GM19328 (cell line): ENCODE measurements around the gene RGL1.

Experiments
- ATAC-seq: cut with Tn5 transposase; IDR thresholded peaks from one replicate; pipeline ENCODE4 v1.9.1; 2021; ENCODE audit warnings: mild to moderate bottlenecking, moderate library complexity; ENCODE audit not compliant: unreplicated experiment

Gene RGL1

GRCh38 chr1:183859119-183859518, 54.2 kb downstream of the RGL1 start:
- ATAC-seq: no peak

DNA sequence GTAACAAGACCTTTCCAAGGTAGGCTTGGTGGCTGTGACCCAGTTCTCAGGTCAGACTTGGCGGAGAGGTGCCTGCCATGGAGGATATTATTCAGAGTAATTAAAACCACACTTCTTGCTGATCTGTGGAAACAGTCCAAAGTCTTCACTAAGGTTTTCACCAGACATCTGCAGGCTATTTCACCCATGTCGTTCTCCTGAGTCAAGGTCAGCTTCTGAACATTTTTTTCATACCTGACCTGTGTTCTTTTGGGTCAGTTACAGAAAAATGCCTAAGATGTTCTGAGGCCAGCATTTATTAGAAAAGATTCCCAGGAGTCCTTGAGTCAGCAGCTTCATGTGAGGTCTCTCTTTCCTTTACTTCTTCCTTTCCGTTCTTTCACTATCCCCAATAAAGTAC, 54.9 kb downstream of the RGL1 start:
- no peak for ATAC-seq

GRCh38 chr1:183862967-183863366, 58.0 kb downstream of the RGL1 start:
- ATAC-seq: no peak

DNA sequence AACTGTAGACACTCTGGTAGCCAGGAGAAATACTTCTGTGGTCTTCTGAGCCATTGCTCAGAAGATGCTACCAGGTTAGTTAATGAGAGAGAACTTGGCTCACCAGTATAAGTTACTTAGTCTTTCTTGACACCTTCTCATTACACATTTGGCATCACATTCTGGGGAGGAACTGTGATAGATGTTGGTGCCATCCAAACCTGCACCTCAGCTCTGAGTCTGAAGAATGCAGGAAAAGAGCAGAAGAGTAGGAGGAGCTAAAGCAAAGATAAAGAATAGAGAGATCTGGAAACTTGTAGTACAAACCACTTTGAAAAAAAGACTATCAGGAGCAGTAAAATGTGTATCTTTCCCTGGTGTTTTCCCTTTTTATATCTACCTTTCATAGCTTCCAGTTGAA, 58.9 kb downstream of the RGL1 start:
- no peak for ATAC-seq

DNA sequence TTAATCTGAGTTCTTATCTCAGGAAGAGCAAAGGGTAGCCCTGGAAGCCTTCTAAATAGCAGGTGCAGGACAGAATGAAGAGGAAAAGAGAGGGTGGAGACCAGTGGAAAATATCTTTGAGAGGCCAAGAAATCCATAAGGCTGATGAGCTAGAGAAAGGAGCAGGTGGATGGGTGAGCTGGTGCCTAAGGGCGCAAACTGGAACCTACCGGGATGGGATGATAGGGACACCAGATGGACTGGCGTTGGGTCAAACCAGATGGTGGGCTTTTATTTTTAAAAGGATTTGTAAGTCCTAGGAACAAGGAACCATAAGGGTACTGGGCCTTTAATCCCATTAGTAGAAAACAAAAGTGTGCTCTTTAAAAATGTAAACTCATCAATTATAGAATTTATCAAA, 59.7 kb downstream of the RGL1 start:
- ATAC-seq: no peak

GRCh38 chr1:183869230-183869629, 64.3 kb downstream of the RGL1 start:
- ATAC-seq: no peak

DNA sequence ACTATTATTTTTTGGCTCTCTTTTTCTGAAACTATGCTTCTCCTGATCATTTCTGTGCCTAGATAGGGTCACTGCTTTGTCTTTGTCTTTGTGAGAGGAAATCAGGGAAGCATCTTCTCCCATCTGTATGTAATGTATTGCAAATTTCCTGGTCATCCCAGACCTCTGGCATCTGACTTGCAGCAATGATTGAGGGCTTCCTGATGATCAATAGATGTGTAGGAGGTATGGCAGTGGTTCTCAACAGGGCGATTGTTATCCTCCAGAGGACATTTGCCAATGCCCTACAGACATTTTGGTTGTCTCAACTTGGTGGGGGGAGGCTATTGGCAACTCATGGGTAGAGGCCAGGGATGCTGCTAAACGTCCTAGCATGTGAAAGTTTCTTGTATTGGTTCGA, 64.7 kb downstream of the RGL1 start:
- ATAC-seq: no peak

DNA sequence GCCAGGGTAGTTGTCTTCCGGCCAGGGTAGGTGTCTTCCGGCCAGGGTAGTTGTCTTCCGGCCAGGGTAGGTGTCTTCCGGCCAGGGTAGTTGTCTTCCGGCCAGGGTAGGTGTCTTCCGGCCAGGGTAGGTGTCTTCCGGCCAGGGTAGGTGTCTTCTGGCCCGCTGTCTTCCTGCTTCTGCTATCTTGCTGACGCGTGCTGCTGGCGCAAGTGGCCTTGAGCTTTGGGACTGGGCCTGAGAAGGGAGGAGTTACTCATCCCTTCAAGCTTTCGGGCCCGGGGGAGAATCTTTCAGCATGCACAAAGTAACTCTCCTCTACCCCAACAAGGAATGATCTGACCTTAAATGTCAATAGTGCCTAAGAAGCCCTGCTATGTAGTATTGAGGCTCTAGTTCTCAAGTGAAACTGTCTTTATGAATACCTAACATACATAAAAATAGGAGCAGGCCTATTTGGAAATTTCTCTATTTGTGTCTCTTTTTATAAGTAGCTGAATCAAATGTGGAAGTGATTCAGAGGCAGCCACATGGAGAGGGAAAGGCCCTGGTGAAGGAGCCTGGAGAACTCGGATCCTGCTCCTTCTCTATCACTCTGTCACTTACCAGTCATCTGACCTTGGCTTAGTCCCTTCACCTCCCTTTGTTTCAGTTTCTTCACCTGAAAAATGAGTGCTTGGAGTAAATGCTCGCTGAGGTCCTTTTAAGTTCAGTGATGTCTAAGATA, 65.6 kb downstream of the RGL1 start:
- no peak for ATAC-seq

GRCh38 chr1:183871142-183871541, 66.2 kb downstream of the RGL1 start:
- no peak for ATAC-seq

DNA sequence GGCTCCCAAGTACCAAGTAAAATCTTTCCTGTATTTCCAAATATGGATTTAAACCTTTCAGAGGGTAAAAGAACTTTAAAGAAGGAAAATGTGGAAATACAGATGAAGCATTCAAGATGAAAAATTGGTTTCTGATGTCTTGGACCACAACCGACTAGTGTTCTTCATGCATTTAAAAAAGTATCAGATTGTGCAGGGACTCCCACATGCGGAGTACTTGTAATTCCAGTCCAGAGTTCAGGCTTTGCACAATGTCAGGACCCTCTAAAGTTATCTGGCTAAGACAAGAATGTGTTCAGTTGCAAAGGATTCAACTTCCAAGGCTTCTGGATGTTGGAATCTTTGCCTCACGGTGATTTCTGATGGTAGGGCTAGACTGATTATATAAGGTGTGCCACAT, 66.7 kb downstream of the RGL1 start:
- ATAC-seq: no peak

DNA sequence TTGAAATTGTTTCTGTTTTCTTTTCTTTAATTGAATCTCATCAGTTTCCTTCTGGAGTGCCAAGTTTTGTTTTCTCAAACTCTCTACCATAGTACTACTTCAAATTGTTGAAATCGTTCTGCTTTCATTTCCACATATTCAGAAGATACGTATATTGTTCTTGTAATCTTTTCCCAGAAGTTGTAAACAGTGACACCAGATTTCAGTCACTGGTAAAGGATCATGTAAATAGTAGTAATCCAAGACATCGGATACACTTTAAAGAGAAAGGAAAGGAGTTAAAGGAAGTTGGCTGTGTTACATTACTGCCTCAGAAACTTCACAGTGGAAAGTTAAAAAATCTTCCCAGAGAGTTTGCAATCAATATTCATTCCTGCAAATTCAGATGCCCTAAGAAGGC, 67.5 kb downstream of the RGL1 start:
- ATAC-seq: no peak

DNA sequence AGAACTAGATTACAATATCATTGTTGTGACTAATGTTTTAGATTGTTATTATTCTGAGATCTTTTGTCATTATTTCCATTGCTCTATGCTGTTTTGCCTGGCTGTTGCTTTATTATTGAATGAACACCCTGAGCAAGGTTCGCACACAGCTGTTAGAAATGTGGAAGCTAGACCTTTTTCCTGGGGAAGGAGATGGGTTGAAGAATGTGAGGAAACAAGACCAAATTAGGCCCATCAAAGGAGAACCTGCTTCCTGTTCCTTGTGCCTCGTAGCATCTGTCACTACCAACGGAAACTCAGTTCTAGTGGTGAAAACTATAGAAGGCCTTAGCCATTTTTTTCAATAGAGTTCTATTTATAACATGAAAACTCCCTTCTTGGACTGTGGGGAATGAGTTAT, 68.7 kb downstream of the RGL1 start:
- no peak for ATAC-seq

DNA sequence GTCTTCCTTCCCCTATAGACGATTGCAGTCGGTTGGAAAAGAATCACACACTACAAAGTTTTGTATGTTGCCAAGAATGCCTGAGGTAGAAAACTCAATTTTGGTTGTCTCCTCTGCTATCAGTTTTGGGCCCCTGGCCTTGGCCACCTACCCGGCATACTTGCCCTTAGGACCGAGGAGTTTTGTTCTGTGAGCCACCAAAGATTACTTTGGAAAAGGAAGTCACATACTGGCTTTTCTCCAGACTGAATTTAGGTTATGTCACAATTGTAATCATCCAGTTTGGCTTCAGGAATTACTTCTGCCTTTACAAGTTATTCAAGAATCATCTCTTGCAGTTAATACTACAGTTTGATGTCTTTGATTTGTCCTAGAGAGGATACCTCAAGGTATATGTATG, 71.4 kb downstream of the RGL1 start:
- no peak for ATAC-seq

DNA sequence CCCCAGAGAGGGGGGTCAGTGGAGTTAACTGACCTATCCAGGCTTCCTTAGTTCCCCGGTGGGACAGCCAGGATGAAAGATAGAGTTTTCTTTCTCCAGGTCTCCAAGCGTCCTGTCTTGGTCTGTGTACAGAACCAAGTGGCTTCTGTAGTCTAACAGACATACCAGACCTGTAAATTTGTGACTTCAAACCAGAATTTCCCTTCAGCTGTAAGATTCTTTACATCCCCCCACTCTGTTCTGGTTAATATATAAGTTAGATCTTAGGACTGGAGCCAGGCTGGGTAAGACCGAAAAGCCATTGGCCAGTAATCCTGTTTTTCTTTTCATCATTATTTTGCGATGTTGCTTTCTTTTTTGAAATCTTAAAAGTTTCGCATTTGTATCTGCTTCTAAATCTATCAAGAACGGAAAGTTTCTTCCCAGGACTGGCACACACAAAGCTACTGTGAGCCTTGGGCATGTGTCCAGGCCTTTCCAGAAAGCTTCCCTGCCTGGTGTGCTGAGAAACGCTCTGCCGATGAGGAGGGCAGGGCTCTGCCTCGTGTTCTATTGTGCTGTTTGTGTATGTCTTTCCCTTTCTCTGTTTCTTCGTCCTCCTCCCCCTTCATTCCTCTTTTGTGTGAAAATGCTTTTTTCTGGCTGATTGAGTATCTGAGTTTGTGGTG, 72.3 kb downstream of the RGL1 start:
- ATAC-seq: no peak

DNA sequence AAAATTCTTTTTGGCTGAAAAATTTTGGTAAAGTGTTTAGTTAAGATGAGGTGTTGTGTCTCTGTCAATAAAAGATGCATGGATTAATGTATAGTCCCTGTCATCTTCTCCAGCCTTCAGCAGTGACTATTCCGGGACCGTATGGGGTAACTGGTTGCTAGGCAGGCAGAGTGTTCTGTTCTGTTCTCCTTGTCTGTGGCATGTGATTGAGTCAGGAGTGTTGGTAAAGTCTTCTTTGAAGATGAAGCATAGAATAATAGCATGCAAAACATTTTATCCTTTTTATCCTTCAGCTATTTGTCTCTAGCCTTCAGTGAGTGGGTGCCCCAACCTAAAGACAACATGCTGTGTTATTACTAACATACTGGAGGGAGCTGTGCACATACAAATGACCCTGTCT, 74.6 kb downstream of the RGL1 start:
- no peak for ATAC-seq

- ATAC-seq: no peak
These were observed 75.0 kb downstream of the RGL1 start for GRCh38 chr1:183879966-183880365.

DNA sequence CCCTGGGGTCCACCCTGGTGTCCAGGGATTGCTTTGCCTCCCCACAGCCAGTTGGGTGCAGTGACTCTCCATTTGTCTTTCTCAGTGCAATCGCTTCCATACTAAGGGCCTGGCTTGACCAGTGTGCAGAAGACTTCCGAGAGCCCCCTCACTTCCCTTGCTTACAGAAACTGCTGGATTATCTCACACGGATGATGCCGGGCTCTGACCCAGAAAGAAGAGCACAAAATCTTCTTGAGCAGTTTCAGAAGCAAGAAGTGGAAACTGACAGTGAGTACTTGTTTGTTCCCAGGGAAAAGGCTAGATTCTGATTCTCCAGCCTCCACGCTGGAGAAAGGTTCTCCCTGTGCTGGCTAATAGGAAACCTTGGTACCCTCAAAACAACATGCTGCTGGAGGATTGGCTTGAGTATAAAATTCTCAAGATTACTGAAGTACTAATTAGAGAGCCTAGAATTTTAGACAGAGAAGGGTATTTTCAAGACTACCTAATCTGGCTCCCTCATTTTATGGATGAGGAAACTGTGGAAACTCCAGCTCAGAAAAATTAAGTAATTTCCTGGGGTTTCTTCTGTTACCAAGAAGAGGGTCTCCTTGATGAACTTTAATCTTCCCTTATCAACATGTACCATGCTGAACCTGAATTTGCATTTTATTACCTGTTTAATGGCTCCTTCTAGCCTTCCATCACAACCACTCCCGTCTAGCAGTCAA, 75.8 kb downstream of the RGL1 start:
- ATAC-seq: no peak

- ATAC-seq: no peak
These were observed 76.6 kb downstream of the RGL1 start for GRCh38 chr1:183881387-183882131.

DNA sequence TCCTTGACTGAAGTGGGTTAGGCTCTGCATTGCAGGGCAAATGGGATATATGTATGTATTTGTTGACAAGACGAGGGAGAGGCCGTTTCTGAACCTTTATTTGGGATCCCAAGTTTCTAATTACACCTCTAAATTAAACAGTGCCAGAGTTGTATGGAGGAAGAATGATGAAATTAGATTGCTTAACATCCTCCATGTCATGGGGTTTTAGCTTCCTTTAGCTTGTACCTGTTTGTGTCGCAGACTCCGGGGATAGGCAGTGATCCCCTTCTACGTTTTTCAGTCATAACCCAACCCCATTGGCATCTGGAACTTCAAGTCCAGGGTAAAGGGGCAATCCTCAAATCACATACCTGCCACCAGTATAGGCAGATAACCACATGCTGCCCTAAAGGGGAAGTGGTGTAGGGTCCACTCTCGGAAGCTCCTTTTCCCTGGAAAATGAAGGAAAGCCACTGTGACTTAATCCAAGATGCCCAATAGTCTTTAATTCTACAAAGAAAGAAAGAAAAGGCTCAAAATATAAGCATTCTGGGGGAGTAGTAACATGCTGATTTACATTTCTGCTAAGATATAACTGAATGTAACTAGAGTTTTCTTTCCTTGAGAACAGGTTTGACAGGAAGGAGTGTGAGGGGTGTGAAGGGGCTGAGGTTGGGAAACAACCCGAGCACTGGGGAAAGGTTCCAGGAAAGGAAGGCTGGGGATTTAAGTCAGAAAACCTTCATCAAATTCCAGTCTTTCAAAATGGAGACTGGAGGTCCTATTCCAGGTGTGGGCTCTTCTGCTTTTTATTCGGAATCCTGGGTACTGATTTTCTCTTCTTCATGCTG, 77.6 kb downstream of the RGL1 start:
- ATAC-seq: no peak

DNA sequence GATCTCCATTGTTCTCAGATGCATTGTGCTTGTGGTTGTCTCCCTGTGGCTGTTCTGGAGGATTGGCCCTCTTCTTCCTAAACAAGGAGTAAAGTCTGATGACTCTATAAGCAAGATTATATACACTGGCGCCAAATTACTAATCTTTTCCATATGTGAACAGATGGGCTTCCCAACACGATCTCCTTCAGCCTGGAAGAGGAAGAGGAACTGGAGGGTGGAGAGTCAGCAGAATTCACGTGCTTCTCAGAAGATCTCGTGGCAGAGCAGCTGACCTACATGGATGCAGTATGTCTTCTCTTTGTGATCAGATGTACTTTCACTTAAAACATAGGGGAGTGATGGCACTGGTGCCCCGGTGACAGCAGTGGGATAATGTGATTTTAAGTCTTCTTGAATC, 78.7 kb downstream of the RGL1 start:
- ATAC-seq: no peak

DNA sequence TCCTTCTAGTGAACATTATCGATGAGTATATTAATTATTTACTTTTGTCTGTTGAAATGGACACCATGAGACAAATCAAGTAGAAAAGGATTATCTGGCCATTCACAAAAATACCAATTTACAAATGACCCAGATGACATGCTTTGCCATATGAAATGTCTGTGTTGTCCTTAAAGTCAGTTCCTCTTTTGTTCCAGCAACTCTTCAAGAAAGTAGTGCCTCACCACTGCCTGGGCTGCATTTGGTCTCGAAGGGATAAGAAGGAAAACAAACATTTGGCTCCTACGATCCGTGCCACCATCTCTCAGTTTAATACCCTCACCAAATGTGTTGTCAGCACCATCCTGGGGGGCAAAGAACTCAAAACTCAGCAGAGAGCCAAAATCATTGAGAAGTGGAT, 79.6 kb downstream of the RGL1 start:
- no peak for ATAC-seq
